ENCODE measurements around the gene ITGB5.

Gene ITGB5

DNA sequence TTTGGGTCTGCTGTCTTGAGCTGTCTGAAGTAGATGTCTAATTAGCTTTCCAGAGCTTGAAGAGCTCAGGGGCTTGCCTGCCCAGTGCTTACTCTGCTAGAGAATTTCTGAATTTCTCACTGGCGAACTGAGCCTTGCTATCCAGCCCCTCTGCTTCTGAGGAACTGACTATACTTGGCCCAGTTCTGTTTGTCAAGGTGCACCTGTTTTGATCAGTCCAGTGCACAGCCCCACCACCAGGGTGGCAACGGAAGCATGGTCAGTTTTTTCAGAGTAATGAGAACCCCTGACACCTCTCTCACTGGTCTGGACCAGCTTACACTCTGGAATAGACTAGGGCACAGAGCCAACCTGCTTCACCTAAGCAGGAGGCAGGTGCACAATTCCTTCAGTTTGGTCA is 25.2 kb downstream of the ITGB5 start:
- no peak for DNase-seq (ENCODE audit: low spot score)

DNA sequence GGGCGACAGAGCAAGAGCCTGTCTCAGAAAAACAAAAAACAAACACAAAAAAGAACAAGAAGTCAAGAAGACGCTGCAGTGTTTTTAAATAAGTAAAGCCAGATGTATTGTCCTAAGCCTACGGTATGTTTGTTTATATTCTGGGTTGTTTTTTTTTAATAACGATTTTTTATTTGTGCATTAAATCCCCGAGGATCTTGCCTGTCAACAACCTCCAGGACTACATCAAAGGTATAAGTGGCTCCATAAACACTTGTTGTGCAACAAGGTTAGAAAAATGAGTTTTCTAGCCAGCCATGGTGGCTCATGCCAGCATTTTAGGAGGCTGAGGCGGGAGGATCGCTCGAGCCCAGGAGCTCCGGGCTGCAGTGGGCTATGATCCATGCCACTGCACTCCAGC is 26.1 kb downstream of the ITGB5 start:
- DNase-seq (ENCODE audit: low spot score): no peak

DNA sequence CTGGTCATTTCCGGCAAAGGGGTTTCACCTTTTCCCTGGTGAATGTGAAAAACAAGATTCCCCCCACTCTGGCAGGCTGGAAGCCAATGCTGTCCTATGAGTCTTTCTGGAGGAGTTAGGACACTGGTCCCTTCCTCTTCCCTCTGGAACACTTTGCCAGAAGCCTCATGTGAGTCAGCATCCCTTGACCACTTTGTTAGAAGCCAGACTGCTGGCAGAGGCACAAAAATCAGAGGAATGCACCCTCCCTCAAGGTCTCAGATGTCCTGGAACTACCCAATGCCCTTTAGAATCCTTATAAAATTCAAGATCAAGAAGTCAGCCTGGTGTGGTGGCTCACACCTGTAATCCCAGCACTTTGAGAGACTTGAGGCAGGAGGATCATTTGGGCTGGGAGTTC is 26.6 kb downstream of the ITGB5 start:
- peak; percentile 81 for DNase-seq (ENCODE audit: low spot score)

DNA sequence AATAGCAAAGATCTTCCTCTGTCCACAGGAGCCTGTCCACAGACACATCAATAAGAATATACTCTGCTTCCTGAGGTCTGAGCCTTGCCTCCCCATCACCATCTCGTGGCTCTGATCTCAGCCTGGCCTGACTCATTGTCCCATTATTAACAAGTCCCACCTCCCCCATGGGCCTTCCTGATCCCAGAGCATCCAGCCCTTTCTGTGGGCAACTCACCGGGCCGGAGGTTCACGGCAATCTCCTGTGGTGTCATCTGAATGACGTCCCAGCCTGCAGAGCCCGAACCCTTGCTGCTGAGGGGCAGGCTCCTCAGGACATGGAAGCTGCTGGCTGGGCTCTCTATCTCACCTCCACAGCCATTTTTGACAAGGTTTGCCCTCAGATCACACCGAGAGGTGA is 28.1 kb downstream of the ITGB5 start:
- DNase-seq (ENCODE audit: low spot score): no peak

DNA sequence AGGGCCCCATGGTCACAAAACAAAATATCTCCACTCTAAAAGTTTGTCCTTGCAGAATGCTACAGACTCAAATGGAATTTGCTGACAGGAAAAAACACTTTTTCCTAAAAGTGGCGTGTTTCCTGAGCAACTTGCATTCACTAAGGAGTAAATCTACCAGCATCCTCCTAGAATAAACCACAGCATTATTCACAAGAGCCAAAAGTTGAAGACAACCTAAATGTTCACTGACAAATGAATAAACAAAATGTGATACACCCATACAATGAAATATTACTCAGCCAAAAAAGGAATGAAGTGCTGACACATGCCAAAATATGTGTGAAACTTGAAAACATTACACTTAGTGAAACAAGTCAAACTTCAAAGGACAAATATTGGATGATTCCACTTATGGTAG is 28.9 kb downstream of the ITGB5 start:
- DNase-seq (ENCODE audit: low spot score): no peak

DNA sequence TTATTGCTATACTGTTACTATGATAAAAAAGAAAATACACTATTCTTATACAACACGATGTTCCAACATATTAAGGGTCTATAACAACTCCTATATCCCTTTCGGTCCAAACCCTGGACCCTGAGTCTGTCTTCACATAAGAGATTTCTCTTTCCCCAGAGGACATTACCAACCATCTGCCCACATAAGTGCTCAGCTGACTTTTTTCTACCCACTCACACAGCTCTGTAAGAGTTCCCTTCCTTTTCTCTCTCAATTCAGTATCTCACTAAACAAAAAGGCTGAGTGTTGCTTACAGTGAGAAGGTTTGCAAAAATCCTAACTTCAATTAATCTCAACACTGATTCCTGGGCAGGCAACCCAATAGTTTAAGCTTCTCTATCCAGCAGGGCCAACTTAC is 30.5 kb downstream of the ITGB5 start:
- no peak for DNase-seq (ENCODE audit: low spot score)

DNA sequence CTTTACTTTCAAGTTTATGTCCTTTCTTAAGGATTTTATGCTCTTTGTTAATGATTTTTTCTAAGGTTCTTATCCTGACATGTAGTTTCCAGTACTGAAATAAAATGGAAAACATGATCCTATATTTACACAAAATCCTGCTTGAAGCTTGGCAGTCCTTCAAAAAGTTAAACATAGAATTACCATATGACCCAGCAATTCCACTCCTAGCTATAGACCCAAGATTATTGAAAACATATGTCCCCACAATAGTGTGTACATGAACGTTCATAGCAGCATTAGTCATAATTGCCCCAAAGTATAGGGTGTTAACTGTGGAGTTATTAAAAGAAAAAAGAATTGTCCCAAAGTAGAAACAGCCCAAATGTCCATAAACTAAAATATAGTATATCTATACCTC is 33.2 kb downstream of the ITGB5 start:
- DNase-seq (ENCODE audit: low spot score): no peak

DNA sequence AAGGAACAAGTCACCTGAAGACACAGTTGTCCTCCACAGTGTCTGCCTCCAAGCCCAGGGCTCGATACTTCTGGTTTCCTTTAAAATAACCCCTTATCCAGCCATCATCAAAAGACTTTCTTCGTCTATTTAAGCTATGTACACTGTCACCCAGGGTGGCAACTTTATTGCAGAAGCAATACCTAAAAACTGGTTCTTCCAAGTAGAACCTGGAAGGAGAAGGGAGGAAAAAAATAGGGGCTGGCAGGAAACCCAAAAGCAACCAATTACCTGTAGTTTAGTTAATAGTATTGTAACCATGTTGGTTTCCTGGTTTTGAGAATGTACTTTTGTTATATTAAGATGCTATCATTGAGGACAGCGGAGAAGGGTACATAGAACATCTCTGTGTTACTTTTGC is 33.7 kb downstream of the ITGB5 start:
- DNase-seq (ENCODE audit: low spot score): no peak

DNA sequence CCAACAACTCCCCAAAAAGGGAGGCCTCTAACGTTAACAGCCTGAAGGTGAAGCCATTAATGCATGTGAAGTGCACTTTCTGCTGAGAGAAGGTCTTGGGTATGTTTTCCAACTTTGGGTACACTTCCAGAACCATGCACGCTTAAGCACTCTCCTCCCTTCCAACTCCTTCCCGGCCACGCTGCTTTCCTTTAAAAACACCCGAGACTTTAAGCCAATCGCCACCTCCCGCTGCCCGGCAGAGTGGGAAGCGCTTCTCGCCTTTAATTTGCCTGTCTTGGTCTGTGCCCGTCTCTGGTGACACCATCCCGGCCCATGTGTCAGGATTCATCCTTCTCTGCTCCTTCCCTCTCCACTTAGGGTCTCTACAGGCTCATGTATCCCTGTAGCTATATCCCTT is 35.3 kb downstream of the ITGB5 start:
- DNase-seq (ENCODE audit: low spot score): no peak

DNA sequence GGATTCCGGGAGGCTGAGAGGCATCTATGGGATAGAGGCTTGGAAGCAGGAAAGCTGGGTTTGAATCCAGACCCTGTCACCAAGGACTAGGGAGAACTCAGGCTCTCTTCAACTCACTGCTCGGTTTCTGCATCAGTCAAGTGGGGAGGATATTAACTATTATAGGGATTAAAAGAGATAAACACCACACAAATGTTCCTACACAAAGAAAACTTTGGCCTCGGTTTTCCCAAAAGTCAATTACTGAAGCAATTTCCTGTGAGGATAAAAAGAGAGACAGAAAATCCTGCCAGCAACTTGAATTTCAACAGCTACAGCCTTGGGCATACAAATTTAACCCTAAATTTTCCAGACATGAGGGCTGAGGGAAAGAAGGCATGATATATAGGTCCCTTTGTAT is 36.0 kb downstream of the ITGB5 start:
- no peak for DNase-seq (ENCODE audit: low spot score)

DNA sequence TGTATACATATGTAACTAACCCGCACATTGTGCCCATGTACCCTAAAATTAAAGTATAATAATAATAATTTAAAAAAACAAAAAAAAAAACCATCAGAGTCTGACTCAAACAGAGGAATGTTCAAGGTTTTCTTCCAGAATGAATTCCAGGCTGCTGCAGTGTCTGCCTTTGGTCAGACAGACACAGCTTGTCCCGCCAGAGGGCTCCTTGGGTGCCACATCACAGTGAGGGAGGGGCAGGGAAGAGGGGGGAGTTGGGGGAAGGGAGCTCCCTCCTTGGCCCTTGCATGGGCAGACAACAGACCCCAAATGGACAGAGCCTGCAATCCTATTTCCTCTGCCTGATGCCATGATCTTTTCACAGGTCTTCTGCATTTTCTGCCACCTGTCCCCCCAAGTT is 36.5 kb downstream of the ITGB5 start:
- DNase-seq (ENCODE audit: low spot score): no peak

DNA sequence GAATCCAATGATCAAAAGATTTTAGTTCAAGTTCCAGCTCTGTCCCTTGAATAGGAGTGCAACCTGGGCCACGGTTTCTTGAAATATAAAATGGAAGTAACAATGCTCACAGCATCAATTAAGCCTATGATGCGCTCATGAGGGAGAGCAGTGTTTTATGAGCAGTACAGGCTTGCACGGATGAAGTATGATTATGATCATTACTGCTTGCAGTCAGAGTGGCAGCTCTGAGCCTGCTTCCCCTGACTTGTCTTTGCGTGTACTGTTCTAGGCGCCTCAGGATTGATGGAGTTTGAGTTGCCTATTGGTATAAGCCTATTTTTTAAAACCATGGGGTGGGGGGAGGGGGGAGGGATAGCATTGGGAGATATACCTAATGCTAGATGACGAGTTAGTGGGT is 37.0 kb downstream of the ITGB5 start:
- no peak for DNase-seq (ENCODE audit: low spot score)

DNA sequence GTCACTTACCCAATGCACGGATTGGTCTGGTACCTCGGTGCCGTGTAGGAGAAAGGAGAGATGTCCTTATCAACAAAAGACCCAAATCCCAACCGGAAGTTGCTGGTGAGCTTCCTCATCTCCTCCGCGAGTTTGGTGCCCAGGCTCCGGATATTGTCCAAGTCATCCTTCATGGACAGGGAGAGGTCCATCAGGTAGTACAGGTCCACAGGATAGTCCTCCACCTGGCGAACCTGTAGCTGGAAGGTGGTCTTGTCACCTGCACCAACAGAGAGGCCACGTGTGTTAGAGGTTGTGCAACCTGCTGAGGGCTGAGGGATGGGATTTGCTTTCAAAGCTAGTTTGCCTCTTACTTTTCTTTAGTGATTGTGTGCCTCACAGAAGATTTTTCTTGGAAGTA is 38.9 kb downstream of the ITGB5 start:
- no peak for DNase-seq (ENCODE audit: low spot score)

DNA sequence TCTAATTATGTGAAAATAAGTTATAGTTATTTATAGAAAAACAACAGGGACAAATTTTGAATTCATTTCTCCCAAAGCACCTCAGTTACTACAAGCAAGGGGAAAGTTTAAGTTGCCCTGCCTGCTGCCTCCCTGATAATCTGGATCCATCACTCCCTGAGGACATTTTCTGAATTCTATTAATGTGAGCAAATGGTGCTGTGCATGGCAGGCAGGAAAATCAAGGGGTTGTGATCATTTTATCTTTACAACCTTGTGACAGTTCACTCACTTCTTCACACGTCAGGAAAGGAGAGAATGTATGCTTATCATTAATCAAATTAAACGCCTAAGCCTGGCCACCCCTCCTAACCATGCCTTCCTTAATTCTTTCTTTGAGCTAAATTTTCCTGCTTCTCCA is 39.3 kb downstream of the ITGB5 start:
- DNase-seq (ENCODE audit: low spot score): no peak

DNA sequence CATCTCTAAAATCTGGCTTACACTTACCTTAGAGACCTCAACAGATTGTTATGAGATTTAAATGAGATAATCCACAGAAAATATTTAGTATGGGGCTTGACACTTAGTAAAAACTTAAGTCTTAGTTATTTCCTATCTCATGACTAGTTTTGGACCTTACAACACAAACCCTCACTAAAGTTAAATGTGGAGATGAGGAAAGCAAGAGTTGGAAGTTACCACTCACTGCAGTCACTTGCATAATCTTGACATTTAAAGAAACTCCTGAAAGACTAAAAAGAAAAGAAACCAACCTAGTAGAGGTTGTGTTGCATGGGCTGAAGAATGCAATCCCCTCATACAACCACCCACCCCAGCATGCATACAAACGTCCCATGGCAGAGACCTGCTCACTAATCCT is 40.1 kb downstream of the ITGB5 start:
- no peak for DNase-seq (ENCODE audit: low spot score)

DNA sequence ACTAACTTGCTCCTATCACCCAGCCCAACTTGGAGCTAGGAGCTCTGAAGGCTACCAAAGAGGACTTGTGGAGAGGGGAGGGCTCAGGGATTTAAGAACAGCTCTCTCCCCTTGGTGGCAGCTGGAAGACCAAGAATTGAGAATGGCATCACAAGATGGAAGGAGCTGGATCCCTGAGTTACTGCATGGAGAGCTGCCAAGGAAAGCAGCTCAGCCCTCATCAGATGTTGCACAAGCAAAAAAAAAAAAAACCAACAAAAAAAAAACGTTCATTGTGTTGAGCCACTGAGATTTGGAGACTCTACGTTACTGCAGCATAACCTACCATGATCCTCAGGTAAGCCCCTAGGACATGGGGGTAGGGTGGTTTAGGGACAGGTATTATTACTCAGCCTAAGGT is 41.0 kb downstream of the ITGB5 start:
- no peak for DNase-seq (ENCODE audit: low spot score)

DNA sequence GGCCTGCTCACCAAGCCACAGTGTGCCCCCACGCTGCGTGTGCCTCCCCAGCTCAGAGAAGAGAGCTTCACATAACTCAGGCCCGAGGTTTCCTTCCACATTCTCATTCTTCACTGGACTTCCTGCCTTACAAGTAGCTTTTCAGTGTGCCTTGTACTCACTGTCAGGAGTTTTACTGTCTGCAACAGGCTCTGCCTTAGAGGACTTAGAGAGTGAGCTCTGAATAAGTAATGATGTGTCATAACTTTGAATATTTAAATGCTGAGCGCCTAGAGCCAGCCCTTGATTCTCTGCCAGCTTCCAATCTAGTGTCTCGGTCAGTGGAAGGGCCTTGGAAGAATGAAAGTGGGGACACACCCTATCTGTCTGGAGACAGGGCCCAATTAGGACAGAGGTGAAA is 41.8 kb downstream of the ITGB5 start:
- DNase-seq (ENCODE audit: low spot score): peak; percentile 54

DNA sequence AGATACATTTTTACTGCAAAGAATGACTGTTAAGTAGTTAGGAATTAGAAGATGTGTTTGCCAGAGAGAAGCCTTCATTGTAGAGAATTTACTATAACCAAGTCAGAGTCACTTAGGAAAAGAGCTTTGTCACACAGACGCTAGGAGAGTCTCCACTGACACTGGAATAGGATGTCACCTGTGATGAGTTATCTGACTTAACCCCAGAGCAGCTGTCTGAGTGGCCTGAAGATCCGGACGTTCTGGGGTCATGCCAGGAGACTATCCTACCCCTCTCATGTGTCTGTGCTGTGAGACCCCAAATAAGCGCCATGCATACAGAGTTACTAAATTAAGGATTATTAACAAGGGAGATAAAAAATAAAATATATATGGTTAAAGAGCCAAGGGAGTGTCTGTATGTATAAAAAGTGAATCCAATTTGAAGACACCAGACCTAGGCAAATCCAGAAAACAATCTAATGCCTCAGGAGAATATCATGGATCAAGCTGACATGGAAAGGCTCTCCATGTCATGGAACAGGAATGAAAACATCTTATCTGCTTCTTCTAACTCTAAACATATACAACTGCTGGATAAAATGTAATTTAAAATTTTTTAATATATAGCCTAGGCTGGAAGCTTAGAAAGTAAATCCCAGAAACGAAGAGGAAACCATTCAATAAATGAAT is 43.5 kb downstream of the ITGB5 start:
- DNase-seq (ENCODE audit: low spot score): no peak

DNA sequence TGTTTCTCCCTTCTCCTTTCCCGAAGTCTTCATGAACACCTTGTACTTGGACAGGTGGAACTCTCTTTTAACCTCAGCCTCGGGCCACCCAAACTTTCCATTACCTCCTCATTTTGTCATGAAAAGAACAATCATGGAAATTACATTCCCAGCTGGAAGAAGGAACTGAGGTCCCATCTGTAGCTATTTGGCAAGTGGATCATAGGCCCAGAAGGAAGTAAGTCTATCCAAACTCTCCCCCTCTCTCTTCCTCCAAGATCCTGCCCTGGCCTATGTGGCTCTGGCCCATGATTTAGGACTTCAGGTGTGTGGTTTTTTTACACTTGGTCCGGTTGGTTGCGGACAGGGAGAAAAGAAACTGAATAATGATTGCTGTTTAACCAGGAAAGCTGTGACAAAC is 44.1 kb downstream of the ITGB5 start:
- no peak for DNase-seq (ENCODE audit: low spot score)

DNA sequence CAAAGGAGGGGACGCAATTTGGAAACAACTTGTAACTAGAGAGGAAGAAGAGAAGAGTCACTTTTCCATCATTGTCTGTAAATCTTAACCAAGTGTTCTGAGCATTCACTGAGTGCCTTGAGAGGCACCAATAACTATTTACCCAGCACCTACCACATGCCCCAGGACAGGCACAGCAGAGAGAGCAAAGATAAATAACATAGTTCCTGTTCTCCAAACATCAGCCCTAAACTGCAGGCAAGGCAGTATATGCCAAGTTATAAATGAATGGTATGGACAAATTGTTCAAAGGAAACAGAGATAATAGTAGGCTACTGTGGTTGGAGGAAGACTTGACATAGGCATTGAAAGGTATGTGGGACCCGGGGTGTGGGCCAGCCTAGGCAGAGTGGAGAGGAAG is 45.6 kb downstream of the ITGB5 start:
- DNase-seq (ENCODE audit: low spot score): no peak

DNA sequence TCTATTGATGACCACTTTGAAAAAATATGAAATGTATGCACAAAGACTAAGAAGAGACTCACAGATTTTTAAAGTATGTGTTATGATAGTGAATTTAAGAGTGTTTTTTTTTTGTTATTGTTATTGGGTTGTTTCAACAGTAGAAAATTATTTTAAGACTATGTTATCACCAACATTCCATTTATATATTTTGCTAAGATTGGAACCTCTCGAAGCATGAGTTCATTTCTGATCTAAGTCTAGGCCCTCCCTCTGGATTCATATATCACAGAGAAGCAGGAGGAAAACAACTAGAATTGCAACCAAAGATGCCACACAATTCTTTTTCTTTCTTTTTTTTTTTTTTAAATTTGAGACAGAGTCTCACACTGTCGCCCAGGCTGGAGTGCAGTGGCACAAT is 46.8 kb downstream of the ITGB5 start:
- DNase-seq (ENCODE audit: low spot score): no peak

DNA sequence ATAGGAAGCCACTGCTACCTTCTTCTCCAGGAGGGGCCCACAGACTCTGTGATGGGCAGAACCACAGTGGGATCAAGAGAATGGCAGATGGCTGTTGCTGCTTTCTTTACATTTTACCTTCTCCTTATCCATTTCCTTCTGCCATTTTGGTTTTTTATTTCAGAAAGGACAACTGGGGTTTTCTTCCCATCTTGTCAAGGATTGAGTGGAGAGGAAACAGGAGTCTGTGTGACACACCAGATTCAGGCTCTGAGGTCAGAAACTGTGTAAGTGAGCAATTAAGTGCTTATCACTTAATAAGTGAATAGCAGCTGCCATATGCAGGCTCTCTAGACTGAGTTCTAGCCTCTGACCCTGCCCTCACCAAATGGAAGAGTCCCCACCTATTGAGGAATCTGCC is 47.3 kb downstream of the ITGB5 start:
- no peak for DNase-seq (ENCODE audit: low spot score)

DNA sequence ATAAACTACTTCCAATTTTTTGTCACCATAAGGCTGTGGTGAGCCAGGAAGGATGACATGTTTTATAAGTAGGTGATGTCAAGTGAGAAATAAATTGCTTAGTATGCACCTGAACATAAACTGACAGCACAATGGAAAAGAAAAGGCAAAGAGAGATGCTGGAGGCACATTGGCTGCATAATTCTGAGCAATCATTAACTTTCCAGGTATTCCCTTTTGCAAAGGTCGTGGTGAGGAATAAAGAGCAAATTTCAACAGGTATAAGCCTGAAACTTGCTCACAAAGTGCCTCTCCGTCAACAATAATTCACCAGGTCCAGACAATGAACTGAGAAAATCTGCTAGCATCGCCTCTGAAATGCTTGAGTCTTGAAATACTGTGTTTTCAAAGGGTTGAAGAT is 48.2 kb downstream of the ITGB5 start:
- no peak for DNase-seq (ENCODE audit: low spot score)

DNA sequence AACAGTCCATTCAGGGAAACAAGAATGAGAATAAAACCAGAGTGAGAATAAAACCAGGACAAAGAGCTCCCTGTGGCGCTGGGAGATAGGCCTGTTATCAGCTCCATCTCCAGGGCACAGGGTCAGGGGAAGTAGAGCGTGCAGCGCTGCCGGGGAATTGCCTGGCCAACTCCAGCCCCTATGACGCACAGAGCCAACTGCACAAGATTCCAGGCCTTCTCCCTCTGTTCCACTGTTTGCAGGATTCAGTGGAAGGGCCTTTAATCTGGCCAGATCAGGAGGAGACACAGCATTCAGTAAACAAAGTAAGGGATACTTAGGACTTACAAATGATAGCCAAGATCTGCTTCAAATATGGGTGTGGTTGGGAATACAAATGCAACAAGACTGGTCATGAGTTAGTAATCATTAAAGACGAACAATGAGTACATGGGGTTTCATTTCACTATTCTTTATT is 49.4 kb downstream of the ITGB5 start:
- DNase-seq (ENCODE audit: low spot score): no peak

DNA sequence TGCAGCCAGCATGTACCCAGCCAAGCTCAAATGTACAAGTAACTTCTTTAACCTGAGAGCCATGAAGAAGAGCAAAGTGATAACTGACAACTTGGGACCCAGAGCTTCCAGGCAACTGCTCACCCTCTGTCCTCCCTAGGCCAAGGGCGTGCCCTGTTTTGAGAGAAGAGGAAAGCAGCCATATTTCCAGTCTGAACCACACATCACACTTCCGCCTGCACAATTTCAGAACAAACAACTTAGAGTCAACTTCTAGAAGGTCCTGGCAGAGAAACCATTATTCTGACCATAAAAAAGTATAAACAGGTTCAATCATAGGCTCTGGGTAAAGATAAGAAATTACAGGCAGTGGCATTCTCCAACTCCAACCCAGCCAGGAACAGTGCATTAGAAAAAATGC is 50.1 kb downstream of the ITGB5 start:
- DNase-seq (ENCODE audit: low spot score): no peak
